HG02973 (cell line): ENCODE measurements around the gene REX1BD.
"Not testable (repeated sequence)": the region's sequence is repeated elsewhere in the genome, so short reads cannot be mapped to it uniquely, and the experiment has no call there.

Experiments
- ATAC-seq: cut with Tn5 transposase; IDR thresholded peaks from one replicate; pipeline ENCODE4 v1.9.1; 2021; ENCODE audit warnings: moderate library complexity; ENCODE audit not compliant: unreplicated experiment

REX1BD gene

GRCh38 chr19:18576383-18576782 lies 12.2 kb upstream of the REX1BD start:
- ATAC-seq = no peak

DNA sequence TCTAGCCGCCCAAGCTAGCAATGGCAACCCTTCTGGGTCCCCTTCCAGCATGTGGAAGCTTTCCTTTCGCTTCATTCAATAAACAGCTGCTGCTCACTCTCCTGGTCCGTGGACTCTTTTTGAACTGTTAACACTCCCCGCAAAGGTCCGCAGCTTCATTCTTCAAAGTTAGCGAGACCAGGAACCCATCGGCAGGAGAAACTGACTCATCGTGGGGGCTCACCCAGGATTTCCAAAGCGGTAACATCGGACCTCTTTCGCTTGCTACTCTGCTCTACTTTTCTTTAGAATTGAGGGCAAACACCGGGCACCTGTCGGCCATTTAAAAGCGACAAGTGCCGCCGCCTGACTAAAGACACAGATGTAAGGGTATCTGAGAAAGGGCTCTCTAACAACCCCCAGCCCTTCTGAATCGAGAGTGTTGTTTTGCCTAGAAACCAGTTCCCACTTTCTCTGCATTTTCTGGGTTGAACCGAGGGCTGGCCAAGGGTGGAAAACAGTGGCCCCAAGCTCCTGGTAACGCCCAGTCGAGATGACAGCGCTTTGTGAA lies 11.2 kb upstream of the REX1BD start:
- no peak for ATAC-seq

GRCh38 chr19:18580311-18580710 lies 8.3 kb upstream of the REX1BD start:
- no peak for ATAC-seq

DNA sequence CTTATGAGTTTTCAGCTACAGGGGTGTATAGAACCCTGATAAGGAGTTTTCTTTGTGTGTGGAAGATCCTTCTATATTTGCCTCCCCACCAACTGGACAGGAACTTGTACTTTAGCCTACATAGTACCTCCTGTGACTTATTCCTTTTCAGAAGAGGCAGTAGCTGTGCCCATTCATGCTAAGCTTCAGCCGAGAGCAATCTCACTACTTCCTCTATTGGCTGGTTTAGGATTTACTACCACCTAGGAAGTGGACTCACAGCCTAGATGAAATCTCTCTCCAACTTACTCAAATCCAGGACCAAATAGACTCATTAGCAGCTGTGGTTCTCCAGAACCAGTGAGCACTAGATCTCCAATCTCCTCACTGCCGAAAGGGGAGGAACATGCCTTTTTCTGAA lies 2.3 kb upstream of the REX1BD start:
- no peak for ATAC-seq

DNA sequence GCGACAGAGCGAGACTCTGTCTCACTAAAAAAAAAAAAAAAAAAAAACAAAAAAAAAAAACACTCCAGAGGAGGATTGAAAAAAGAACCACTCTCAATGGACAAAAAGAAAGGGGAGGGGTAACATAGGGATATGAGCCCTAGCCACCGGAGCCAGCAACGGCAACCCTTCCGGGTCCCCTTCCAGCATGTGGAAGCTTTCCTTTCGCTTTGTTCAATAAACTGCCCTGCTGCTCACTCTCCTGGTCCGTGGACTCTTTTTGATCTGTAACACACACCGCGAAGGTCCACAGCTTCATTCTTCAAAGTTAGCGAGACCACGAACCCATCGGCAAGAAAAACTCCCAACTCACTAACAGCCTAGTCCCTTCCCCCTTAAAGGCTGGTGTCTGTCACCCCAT lies 1.0 kb upstream of the REX1BD start:
- ATAC-seq = no peak

DNA sequence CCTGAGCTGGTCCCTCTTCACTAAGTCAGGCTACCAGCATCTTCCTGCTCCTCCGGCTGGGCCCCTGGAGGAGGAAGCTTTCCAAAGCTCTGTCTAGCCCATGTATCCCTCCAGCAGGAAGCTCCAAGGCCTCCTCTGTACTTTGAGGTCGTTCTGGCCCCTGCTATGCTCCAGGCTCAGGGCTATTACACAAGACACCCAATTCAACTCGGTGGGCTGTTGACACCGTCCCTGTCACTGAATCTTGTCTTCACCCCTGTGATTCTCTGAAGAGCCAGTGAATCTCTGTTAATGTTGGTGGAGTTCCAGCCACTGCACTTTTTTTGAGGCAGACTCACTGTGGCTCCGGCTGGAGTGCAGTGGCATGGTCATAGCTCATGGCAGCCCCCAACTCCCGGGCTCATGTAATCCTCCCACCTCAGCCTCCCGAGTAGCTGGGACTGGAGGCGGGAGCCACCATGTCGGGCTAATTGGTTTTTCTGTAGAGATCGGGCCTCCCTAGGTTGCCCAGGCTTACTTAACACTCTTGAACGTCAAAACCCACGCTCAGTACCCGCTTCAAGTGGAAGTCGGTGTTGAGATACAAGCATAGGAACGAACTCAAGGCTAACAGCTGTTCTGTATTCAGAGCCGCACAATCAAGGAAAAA lies 512 bp upstream of the REX1BD start:
- no peak for ATAC-seq

DNA sequence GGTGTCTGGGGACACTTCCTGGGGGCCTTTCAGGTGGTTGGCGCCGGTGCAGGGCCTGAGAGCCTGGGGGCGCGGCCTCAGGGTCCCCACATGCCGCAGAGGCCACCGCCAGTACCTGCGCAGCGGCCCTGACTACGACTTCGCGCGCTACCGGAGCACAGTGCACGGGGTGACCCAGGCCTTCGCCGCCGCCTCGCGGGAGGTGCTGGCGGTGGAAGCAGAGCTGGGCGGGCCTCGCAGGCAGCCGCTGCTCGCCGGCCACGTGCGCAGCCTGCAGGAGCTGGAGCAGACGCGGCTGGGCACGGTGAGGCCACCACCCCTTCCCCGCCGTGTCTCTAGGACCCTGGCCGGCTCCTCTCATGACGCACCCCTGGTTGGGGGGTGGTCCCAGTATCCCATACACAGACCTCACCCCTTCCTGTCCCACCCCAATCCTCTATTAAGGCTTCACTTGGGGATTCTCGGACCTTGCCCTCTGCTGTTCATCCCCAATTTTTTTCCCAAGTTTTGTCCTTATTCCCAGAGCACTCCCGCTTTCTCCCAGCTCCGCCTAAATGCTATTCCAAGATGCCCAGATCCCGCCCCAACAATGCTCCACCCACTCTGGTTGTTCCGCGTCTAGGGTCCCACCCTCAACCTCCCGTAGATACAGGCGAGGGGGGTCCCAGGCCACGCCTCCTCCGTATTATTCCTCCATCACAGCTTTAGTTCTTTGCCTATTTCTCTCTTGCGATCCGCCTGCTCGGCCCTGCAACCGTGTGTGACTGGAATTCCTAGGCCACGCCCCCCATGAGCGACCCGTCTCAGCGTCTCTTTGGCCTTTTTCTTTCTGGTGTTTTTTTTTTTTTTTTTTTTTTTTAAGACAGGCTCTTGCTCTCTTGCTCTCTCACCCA lies 1.0 kb downstream of the REX1BD start:
- peak; percentile 30 for ATAC-seq

GRCh38 chr19:18590273-18591272 lies 2.0 kb downstream of the REX1BD start:
- no peak for ATAC-seq

DNA sequence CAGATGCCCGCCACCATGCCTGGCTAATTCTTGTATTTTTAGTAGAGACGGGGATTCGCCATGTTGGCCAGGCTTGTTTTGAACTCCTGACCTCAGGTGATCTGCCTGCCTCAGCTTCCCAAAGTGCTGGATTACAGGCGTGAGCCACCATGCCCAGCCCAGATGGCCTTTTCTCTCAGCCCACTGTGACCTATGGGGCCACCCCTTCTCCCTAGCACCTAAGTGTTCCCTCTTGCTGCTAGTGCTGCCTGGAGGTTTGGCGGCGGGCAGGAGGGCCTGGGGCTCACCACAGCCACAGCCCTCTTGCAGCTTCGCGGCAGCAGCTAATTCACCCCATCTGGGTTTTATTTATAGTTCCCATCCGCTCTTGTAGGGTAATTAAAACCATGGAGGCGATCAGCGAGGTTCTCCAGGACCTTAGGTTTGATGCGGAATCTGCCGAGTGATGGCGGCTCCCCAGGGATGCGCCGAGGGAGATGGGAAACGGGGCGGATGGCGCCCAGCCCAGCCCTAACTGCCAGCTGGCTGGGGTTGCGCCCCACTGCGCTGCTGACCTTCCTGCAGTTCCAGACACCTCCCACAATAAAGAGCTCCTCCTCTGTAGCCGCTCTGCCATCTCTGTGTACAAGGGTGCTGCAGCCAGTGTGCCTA lies 3.3 kb downstream of the REX1BD start:
- ATAC-seq = no peak

DNA sequence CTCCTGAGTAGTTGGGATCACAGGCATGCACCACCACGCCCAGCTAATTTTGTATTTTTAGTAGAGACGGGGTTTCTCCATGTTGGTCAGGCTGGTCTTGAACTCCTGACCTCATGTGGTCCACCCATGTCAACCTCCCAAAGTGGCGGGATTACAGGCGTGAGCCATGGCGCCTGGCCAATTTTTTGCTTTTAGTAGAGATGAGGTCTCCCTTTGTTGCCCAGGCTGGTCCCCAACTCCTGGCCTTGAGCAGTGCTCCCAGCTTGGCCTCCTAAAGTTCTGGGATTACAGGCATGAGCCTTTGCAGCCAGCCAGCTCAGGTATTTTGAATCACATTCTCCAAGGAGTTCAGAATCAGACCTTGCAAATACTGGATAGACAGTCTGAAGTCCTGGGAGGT lies 4.1 kb downstream of the REX1BD start:
- not testable (repeated sequence) for ATAC-seq

- ATAC-seq = no peak
Observed at GRCh38 chr19:18593367-18594095, 4.9 kb downstream of the REX1BD start.

GRCh38 chr19:18594096-18594823 lies 5.7 kb downstream of the REX1BD start:
- peak; percentile 66 for ATAC-seq

- no peak for ATAC-seq
Observed at GRCh38 chr19:18594824-18595373, 6.3 kb downstream of the REX1BD start.

GRCh38 chr19:18595475-18595874 lies 6.9 kb downstream of the REX1BD start:
- no peak for ATAC-seq

DNA sequence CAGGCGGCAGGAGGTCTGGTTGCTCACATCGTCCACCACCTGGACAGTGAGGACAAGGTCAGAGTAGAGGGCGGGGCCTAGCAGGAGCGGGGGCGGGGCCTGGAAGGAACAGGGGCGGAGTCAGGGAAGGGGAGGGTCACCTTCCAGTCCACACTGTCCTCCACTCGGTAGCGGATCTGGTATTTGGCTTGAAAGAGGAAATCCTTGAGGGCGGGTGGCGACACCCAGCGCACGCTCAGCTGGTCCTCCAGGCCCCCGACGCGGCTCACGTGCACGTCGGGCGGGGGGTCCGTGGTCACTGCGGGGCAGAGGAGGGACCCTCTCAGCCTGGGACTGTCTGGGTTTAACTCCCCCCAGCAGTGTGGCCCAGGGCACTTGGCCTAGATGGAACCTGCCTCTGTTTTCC lies 8.2 kb downstream of the REX1BD start:
- ATAC-seq = no peak

GRCh38 chr19:18597809-18598660 lies 9.4 kb downstream of the REX1BD start:
- ATAC-seq = no peak

GRCh38 chr19:18599485-18599884 lies 10.9 kb downstream of the REX1BD start:
- no peak for ATAC-seq
